HepG2 (cell line): ENCODE data around the gene POU5F1. TPM values are rescaled to one million over a fixed set of nuclear protein-coding genes. Genes with fewer than 3 reads are reported as not detected.

Source experiments
- ATAC-seq: fragments of 200-7000 bp; cut with Tn5 transposase; 3 replicates; pipeline ENCODE4 v1.9.1; 2020; ENCODE audit warnings: mild to moderate bottlenecking, moderate library complexity
- BruUV-seq: library from RNA; stranded (reverse); fragments of 400-500 nt; replicated peaks from 2 replicates; lab custom pipeline; 2021; lab: Mats Ljungman, UMichigan
- CTCF ChIA-PET: fragments of 300-600 bp; formaldehyde crosslinking; extraction: SDS; loops from one replicate; lab custom pipeline; 2021; ENCODE audit warnings: low total read pairs, inconsistent platforms, low intra/inter-chr PET ratio; lab: Yijun Ruan, JAX
- POLR2A ChIA-PET: fragments of 350-600 bp; sonication (Branson Sonifier 250); formaldehyde crosslinking; loops from one replicate; lab custom pipeline; 2020; ENCODE audit warnings: antibody characterized with exemption, inconsistent platforms; lab: Yijun Ruan, JAX
- DNase-seq: peaks from one replicate; pipeline ENCODE4 v3.0.0-alpha.2; 2015; ENCODE audit warnings: low spot score
- FAIRE-seq: peaks from 3 replicates; lab custom pipeline; 2011; peaks lifted over from hg19 to GRCh38; lab: Jason Lieb, UNC
- H2AFZ ChIP-seq: one replicate; pipeline ENCODE4 v1.6.1; 2011; ENCODE audit warnings: low read length, inconsistent platforms
- H3K27ac ChIP-seq: fragments of 300-600 bp; 3 replicates; pipeline ENCODE4 v1.8.0; 2011; ENCODE audit warnings: mixed run types, mild to moderate bottlenecking, mixed read lengths, low read length, inconsistent platforms; ENCODE audit not compliant: insufficient read depth; ENCODE audit errors: extremely low read length
- H3K27me3 ChIP-seq, 2 experiments: fragments of 200-600 bp in 1 of 2; 2 replicates in 1 of 2; 3 replicates in 1 of 2; pipeline versions ENCODE4 v1.6.0 to v1.8.0; 2011; ENCODE audit warnings: low read length in 2 of 2, mild to moderate bottlenecking in 2 of 2, moderate library complexity in 2 of 2, inconsistent platforms in 1 of 2; ENCODE audit not compliant: insufficient read depth in 2 of 2, control insufficient read depth in 1 of 2
- H3K36me3 ChIP-seq, 2 experiments: fragments of 200-600 bp in 1 of 2; replicated peaks in 1 of 2; 2 replicates in 1 of 2; 3 replicates in 1 of 2; pipeline versions ENCODE4 v1.5.1 to v1.8.0; 2011; ENCODE audit warnings: low read length in 2 of 2, inconsistent platforms in 1 of 2; ENCODE audit not compliant: insufficient read depth in 2 of 2, control insufficient read depth in 1 of 2
- H3K4me1 ChIP-seq: 2 replicates; pipeline ENCODE4 v1.5.1; 2012; ENCODE audit warnings: low read length, inconsistent platforms; ENCODE audit not compliant: insufficient read depth
- H3K4me2 ChIP-seq: 2 replicates; pipeline ENCODE4 v1.6.0; 2011; ENCODE audit warnings: low read depth, low read length, inconsistent platforms
- H3K4me3 ChIP-seq, 3 experiments: fragments of 200-600 bp in 1 of 3; sonication (generic), shearing (Covaris generic) in 1 of 3; replicated peaks in 1 of 3; 2 replicates each; pipeline ENCODE4 v1.5.1; 2011 to 2016; ENCODE audit warnings: low read length in 3 of 3, inconsistent platforms in 2 of 3, low read depth in 2 of 3, mild to moderate bottlenecking in 2 of 3, control low read depth in 1 of 3, mixed read lengths in 1 of 3; ENCODE audit not compliant: insufficient read depth in 1 of 3
- H3K79me2 ChIP-seq: one replicate; pipeline ENCODE4 v1.6.1; 2011; ENCODE audit warnings: low read length, inconsistent platforms; ENCODE audit not compliant: insufficient read depth
- H3K9ac ChIP-seq: 2 replicates; pipeline ENCODE4 v1.6.0; 2011; ENCODE audit warnings: mild to moderate bottlenecking, low read depth, low read length, inconsistent platforms; ENCODE audit not compliant: insufficient read depth
- H3K9me3 ChIP-seq: 2 replicates; pipeline ENCODE4 v1.5.1; 2012; ENCODE audit warnings: mild to moderate bottlenecking, low read length
- H4K20me1 ChIP-seq: 2 replicates; pipeline ENCODE4 v1.6.0; 2011; ENCODE audit warnings: inconsistent platforms, mild to moderate bottlenecking, low read length, moderate library complexity; ENCODE audit not compliant: insufficient read depth
- BATF2 ChIP-seq: sonication (generic); formaldehyde crosslinking; IDR thresholded peaks from 2 replicates; pipeline ENCODE4 v1.8.0; 2022; ENCODE audit warnings: mild to moderate bottlenecking, missing genetic modification reagents, moderate library complexity
- ZC3H13 ChIP-seq: sonication (generic); formaldehyde crosslinking; IDR thresholded peaks from 2 replicates; pipeline ENCODE4 v1.8.1; 2023; ENCODE audit warnings: mild to moderate bottlenecking, missing genetic modification reagents, moderate library complexity
- ZNF549 ChIP-seq: sonication (generic); formaldehyde crosslinking; IDR thresholded peaks from 2 replicates; pipeline ENCODE4 v1.5.0; 2020; ENCODE audit warnings: missing genetic modification reagents
- ZNF703 ChIP-seq: sonication (generic); formaldehyde crosslinking; IDR thresholded peaks from 2 replicates; pipeline ENCODE4 v1.5.1; 2020; ENCODE audit warnings: missing genetic modification reagents, mild to moderate bottlenecking, moderate library complexity, borderline replicate concordance
- ZNF891 ChIP-seq: sonication (generic); formaldehyde crosslinking; IDR thresholded peaks from 2 replicates; pipeline ENCODE4 v1.5.0; 2020; ENCODE audit warnings: mild to moderate bottlenecking, missing genetic modification reagents
- WGBS: methylation state at CpG from one replicate; pipeline ENCODE4 v1.1.6; 2017; ENCODE audit warnings: low lambda C conversion rate; 5-methylcytosine and 5-hydroxymethylcytosine counted together
- in situ Hi-C: cut with HindIII; loops from 2 replicates; pipeline ENCODE4 v1.10.0; 2017; ENCODE audit warnings: low pct_unique_long_range_greater_than_20kb; ENCODE audit not compliant: extremely low pct_ligation_motif_present
- intact Hi-C: fragments of 100-400 bp; cut with micrococcal nuclease; formaldehyde crosslinking; loops from one replicate; pipeline ENCODE4 v1.10.0; 2022; ENCODE audit not compliant: unreplicated experiment
- polyA plus RNA-seq, 8 experiments: library from polyadenylated mRNA; depleted of rRNA in 3 of 8; stranded (reverse) in 7 of 8; unstranded in 1 of 8; fragments of >200 nt; fragmentation: Illumina TruSeq in 4 of 8; extraction: Trizol in 4 of 8; gene quantifications; 2 replicates each; pipeline versions ENCODE4 v1.2.1 to v1.2.3, GENCODE V29; 2011 to 2016; ENCODE audit warnings: low read depth in 4 of 8, missing spikeins in 1 of 8, mixed read lengths in 1 of 8; ENCODE audit not compliant: insufficient read depth in 1 of 8
- total RNA-seq, 5 experiments: library from RNA; depleted of rRNA; stranded (reverse); fragments of >200 nt; fragmentation: Illumina TruSeq; extraction: Trizol; gene quantifications; 2 replicates each; pipeline ENCODE4 v1.2.3, GENCODE V29; 2016; ENCODE audit warnings: low read depth in 1 of 5
- TF ChIP-seq, protein P1 (sequence below): sonication (generic); formaldehyde crosslinking; IDR thresholded peaks from 2 replicates; pipeline ENCODE4 v1.4.0; 2020; ENCODE audit warnings: mild to moderate bottlenecking, missing genetic modification reagents

The POU5F1 gene
- total and polyA plus RNA-seq, 2 of the 13 experiments (the other 11 are each of a cell fraction or from before 2014, with no cell fraction given) = 2.5 to 7.2 TPM

GRCh38 chr6:31131595-31131994 is 38.9 kb downstream of the POU5F1 start:
- WGBS = 43% methylated on average over 3 of the region's 3 CpGs
- Histone ChIP-seq H3K4me2 (no peak overlapping the region), H2AFZ (no peak overlapping the region), H3K36me3 (no peaks in the 10 kb centered on the region), H3K4me1 (no peaks in the 10 kb centered on the region), H3K79me2 (no peaks in the 10 kb centered on the region), H3K4me3 (no peak overlapping the region), H3K9me3 (no peaks in the 10 kb centered on the region), H3K9ac (no peak overlapping the region), H4K20me1 (no peaks in the 10 kb centered on the region), H3K27me3 (peaks cover 0 to 15% of the 10 kb centered on the region in 2 experiments; a peak in 3 of 5 replicates), H3K27ac (no peak overlapping the region)
- FAIRE-seq (no peak), DNase-seq (no peak), ATAC-seq (no peak)
- BruUV-seq = no TSS peak
- intact Hi-C loops (no loop called here), in situ Hi-C loops (no loop called here)
- CTCF ChIA-PET = no interaction called here
- POLR2A ChIA-PET = no interaction called here
- TF ChIP-seq ZNF549 (no peak), ZNF891 (CRISPR knock-in tag) (no peak), ZNF703 (CRISPR knock-in tag) (no peak), ZC3H13 (no peak), BATF2 (no peak)
- TF ChIP-seq, protein P1, sequence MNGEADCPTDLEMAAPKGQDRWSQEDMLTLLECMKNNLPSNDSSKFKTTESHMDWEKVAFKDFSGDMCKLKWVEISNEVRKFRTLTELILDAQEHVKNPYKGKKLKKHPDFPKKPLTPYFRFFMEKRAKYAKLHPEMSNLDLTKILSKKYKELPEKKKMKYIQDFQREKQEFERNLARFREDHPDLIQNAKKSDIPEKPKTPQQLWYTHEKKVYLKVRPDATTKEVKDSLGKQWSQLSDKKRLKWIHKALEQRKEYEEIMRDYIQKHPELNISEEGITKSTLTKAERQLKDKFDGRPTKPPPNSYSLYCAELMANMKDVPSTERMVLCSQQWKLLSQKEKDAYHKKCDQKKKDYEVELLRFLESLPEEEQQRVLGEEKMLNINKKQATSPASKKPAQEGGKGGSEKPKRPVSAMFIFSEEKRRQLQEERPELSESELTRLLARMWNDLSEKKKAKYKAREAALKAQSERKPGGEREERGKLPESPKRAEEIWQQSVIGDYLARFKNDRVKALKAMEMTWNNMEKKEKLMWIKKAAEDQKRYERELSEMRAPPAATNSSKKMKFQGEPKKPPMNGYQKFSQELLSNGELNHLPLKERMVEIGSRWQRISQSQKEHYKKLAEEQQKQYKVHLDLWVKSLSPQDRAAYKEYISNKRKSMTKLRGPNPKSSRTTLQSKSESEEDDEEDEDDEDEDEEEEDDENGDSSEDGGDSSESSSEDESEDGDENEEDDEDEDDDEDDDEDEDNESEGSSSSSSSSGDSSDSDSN (CRISPR knock-in tag) = no peak
